HG02970 (cell line): Measurements from ENCODE around the gene ZSCAN30.

Source experiments
- ATAC-seq: cut with Tn5 transposase; IDR thresholded peaks from one replicate; pipeline ENCODE4 v1.9.1; 2021; ENCODE audit warnings: mild to moderate bottlenecking, moderate library complexity, moderate number of reproducible peaks; ENCODE audit not compliant: unreplicated experiment, low FRiP score

ZSCAN30 gene

GRCh38 chr18:35290094-35290735 lies at the start of gene ZSCAN30:
Gene ZSCAN30, minus strand, starts transcription at chr18:35290229. Its CDS starts 25,877 bp downstream, at chr18:35264352.
- ATAC-seq, result peak; percentile 90

GRCh38 chr18:35337286-35337685 lies 47.3 kb upstream of the ZSCAN30 start:
- no peak for ATAC-seq

- no peak for ATAC-seq
Measured at GRCh38 chr18:35335866-35336265, 45.8 kb upstream of the ZSCAN30 start.

GRCh38 chr18:35334821-35335220 lies 44.8 kb upstream of the ZSCAN30 start:
- ATAC-seq, result no peak

DNA sequence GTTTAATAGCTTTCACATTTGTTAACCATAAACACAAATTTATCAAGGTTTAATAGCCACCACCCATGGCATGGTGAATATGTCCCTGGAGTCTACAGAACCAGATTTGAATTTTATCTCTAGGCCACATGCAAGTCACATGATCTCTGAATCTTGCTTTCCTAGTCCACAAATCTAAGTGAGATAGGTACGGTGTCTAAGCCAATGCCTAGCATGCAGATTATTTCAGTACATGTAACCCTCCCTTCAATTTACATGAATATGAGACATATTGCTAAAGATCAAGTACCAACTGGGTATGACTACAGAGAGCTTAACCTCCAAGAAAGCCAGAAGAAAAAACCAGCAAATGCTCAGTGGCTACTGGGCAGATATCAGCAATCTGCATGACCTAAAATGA lies 44.2 kb upstream of the ZSCAN30 start:
- no peak for ATAC-seq

DNA sequence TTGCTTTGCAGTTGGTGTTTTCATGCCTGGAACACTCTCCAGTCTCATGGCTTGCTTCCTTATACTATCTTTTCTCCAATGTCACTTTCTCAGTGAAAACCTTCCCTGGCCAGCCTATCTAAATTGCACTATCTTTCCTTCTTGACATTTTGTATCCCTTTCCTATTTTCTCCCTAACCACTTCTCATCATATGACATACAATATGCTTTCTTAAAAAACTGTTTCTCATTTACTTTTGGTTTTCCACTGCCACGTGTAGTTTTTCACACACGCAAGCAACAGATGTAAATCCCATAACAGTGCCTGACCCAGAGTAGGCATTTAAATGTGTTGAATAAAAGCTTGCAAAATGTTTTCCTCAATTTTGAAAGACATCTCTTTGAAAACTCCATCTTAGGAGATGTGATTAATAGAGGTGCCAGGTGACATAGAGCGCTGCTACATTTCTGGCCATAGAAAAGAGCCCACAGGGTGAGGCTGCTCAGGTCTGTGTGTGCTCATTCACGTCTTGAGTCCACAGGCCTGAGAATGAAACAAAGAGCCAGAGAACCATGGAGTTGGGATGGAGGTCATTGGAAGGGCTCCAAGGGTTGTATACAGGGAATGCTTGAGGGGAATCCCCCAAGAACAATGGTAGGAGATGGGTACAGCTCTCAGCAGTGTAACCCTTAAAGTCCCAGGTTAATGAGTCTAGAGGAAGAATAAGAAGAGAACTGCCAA lies 41.5 kb upstream of the ZSCAN30 start:
- ATAC-seq, result no peak

GRCh38 chr18:35328868-35329267 lies 38.8 kb upstream of the ZSCAN30 start:
- ATAC-seq, result no peak

DNA sequence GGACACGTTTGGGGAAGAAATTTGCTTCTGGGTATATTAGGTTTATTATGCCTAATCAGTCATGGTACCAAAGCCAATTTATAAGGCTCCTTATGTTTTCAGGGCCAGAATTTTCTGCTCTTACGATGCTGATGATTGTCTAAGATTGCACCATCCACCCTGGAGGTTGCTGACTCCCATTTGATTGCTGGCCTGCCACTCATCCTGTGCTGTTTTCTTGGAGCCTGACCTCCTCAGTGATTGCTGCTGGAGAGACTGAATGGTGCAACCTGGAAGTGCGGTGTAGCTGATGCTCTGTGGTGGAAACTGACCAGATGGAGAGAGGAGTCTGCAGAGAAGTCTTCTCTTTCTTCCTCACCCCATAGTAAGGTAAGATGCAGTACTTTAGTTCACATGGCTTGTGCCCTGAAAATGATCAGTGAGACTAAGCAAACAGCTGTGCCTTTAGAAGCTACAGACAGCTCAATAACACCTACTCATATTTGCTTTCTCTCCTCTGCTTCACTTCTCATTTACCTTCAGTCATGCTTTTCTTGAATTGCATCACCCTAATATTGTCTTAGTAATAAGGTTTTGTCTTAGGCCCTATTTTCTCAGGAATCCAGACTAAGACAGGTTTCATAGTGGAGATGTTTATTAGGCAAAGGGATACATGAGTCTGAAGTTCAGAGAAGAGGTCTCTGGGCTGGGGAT lies 36.8 kb upstream of the ZSCAN30 start:
- no peak for ATAC-seq

GRCh38 chr18:35324926-35325655 lies 35.1 kb upstream of the ZSCAN30 start:
- ATAC-seq, result no peak

- no peak for ATAC-seq
Measured at GRCh38 chr18:35322486-35323458, 32.7 kb upstream of the ZSCAN30 start.

DNA sequence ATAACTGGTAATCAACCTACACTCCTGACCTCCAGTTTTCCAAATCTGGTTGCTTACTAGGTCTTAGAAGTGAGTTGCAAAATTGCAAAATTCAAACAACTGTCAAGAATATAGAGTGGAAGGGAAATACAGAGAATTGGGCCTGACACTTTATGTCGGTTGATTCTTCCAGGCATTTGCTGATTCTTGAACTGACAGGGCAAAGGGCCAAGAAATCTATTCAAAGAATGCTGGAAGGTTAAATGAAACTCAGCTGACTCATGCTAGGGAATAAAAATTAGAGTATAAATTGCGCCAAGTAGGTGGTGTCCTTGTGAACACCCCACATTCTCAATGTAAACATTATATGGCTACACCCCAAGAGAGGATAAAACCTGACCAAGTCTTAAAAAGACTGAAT lies 21.5 kb upstream of the ZSCAN30 start:
- no peak for ATAC-seq

- no peak for ATAC-seq
Measured at GRCh38 chr18:35306588-35307250, 16.7 kb upstream of the ZSCAN30 start.

DNA sequence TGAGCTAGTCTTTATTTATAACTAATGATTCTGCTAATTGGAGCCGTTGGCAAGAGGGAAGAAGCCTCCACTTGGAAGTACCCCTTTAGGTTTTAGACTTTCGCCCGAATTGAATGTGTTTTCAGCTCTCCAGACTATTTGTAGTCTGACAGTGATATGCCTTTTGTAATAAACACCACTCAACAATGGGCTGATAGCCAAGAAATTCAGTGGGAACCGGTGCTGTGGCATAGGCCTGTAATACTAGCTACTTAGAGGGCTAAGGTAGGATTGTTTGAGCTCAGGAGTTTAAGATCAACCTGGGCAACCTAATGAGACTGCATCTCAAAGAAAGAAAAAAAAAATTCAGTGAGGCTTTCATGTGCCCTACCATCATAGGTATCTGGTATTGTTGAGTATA lies 13.6 kb upstream of the ZSCAN30 start:
- no peak for ATAC-seq

GRCh38 chr18:35296060-35296459 lies 6.0 kb upstream of the ZSCAN30 start:
- no peak for ATAC-seq

DNA sequence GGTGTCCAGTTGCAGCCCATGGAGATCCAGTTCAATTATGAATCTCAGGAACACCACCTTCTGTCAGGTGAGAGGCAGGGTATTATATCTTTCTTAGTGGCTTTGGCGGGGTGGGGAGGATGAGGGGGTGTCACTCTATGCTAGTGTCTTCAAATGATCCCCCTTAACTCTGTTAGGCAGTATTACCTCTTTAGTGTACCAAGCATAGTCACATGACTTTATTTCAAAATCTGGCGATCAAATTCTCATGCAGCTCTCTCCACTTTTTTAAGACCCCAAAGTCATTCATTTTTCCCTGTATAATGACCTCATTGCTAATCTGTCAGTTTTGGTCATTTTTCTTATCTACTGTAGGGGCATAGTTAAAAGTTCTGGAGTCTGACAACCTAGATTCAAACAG lies 1.1 kb upstream of the ZSCAN30 start:
- no peak for ATAC-seq

DNA sequence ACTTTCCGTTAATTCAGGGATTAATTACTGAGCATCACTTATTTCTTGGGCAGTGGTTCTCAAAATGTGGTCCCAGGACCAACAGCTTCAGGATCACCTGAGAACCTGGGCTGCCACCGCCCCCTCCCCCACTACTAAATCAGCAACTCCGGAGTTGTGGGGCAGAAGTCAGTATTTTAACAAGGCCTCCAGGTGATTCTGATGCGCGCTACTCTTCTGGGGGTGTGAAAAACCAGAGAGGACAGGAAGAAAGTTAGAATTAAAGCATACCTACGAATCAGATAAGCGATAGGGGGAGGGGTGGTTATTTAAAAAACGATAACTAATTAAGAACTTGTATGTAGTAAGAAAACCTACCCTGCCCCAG lies 319 bp downstream of the ZSCAN30 start:
- ATAC-seq, result peak; percentile 29

DNA sequence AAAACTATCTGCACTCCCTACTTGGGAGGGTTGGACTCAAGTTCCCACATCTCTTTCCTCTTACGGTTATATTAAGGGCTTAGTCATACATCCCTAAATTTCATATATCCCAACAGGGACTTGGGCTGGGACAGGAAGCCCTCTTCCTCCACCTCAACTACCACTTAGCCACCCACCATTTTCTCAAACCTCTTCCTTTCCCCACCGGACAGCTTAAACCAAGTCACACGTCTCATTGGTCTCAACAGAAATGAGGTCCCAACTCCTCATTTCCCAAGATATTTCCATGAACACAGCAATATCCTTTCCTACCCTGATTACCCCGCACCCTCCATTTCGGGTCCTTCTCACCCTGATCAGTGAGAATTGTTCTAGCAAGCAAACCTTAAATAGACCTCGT lies 736 bp downstream of the ZSCAN30 start:
- no peak for ATAC-seq

GRCh38 chr18:35284841-35285240 lies 5.2 kb downstream of the ZSCAN30 start:
- ATAC-seq, result no peak
